Endothelial cell of umbilical vein (primary cell): ENCODE measurements around the gene PLEKHA6. TPM values are rescaled to one million over a fixed set of nuclear protein-coding genes. Genes with fewer than 3 reads are reported as not detected.

ENCODE experiments used
- BruUV-seq: library from RNA; stranded (reverse); fragments of 400-500 nt; replicated peaks from 2 replicates; lab custom pipeline; 2021; lab: Mats Ljungman, UMichigan
- CTCF ChIA-PET: fragments of 300-600, 350-600 bp; sonication (Branson Sonifier 250); formaldehyde crosslinking; loops from one replicate; lab custom pipeline; 2021; ENCODE audit warnings: antibody characterized with exemption, inconsistent platforms; lab: Charles Lee
- POLR2A ChIA-PET: fragments of 300-600, 350-600 bp; sonication (Branson Sonifier 250); formaldehyde crosslinking; loops from one replicate; lab custom pipeline; 2021; ENCODE audit warnings: antibody characterized with exemption, inconsistent platforms; lab: Charles Lee
- DNase-seq: peaks from one replicate; pipeline ENCODE4 v3.0.0-alpha.2; 2011; ENCODE audit warnings: low read depth, low spot score
- FAIRE-seq: peaks from 2 replicates; lab custom pipeline; 2011; peaks lifted over from hg19 to GRCh38; lab: Jason Lieb, UNC
- H2AFZ ChIP-seq: 2 replicates; pipeline ENCODE4 v1.6.0; 2012; ENCODE audit warnings: low read depth, low read length, control low read depth, inconsistent platforms
- H3K27ac ChIP-seq: 2 replicates; pipeline ENCODE4 v1.5.1; 2011; ENCODE audit warnings: low read depth, mild to moderate bottlenecking, control low read depth, low read length, moderate library complexity; ENCODE audit not compliant: insufficient read depth
- H3K27me3 ChIP-seq, 2 experiments: 2 replicates each; pipeline versions ENCODE4 v1.6.0 to v1.6.1; 2011; ENCODE audit warnings: low read length in 2 of 2, mixed read lengths in 1 of 2; ENCODE audit not compliant: control insufficient read depth in 2 of 2, insufficient read depth in 2 of 2
- H3K36me3 ChIP-seq, 2 experiments: 2 replicates in 1 of 2; 3 replicates in 1 of 2; pipeline ENCODE4 v1.5.1; 2011; ENCODE audit warnings: low read length in 2 of 2, mild to moderate bottlenecking in 1 of 2, moderate library complexity in 1 of 2; ENCODE audit not compliant: control insufficient read depth in 2 of 2, insufficient read depth in 2 of 2; ENCODE audit errors: extremely low read depth in 1 of 2
- H3K4me1 ChIP-seq: 3 replicates; pipeline ENCODE4 v1.5.1; 2011; ENCODE audit warnings: mild to moderate bottlenecking, low read length; ENCODE audit not compliant: control insufficient read depth, insufficient read depth; ENCODE audit errors: extremely low read depth
- H3K4me2 ChIP-seq: 2 replicates; pipeline ENCODE4 v1.6.1; 2011; ENCODE audit warnings: low read length, control low read depth, mixed read lengths; ENCODE audit not compliant: insufficient read depth
- H3K4me3 ChIP-seq, 3 experiments: fragments of 200-600 bp in 1 of 3; sonication (generic), shearing (Covaris generic) in 1 of 3; replicated peaks in 1 of 3; 2 replicates each; pipeline ENCODE4 v1.5.1; 2011 to 2016; ENCODE audit warnings: control low read depth in 3 of 3, low read length in 3 of 3, mild to moderate bottlenecking in 2 of 3, inconsistent platforms in 1 of 3, low read depth in 1 of 3, moderate library complexity in 1 of 3; ENCODE audit not compliant: insufficient read depth in 1 of 3
- H3K79me2 ChIP-seq: 2 replicates; pipeline ENCODE4 v1.6.0; 2012; ENCODE audit warnings: low read length, inconsistent platforms; ENCODE audit not compliant: control insufficient read depth, insufficient read depth
- H3K9ac ChIP-seq: replicated peaks from 2 replicates; pipeline ENCODE3; 2011; ENCODE audit warnings: low read length, control low read depth; ENCODE audit not compliant: insufficient read depth; ENCODE audit errors: extremely low read depth
- H3K9me1 ChIP-seq: replicated peaks from 3 replicates; pipeline ENCODE4 v1.6.0; 2011; ENCODE audit warnings: mild to moderate bottlenecking, low read length; ENCODE audit not compliant: control insufficient read depth, insufficient read depth; ENCODE audit errors: extremely low read depth
- H3K9me3 ChIP-seq: replicated peaks from 2 replicates; pipeline ENCODE4 v1.5.1; 2012; ENCODE audit warnings: low read length, inconsistent platforms; ENCODE audit not compliant: control insufficient read depth, insufficient read depth
- H4K20me1 ChIP-seq: replicated peaks from 2 replicates; pipeline ENCODE3; 2011; ENCODE audit warnings: mild to moderate bottlenecking, low read length; ENCODE audit not compliant: control insufficient read depth, insufficient read depth; ENCODE audit errors: extremely low read depth
- CTCF ChIP-seq, 2 donors: IDR thresholded peaks; 1 replicate in 1 of 2; 2 replicates in 1 of 2; pipeline ENCODE4 v1.5.1; 2011; ENCODE audit warnings: low read length in 2 of 2, mild to moderate bottlenecking in 2 of 2, moderate library complexity in 2 of 2, control low read depth in 1 of 2, inconsistent platforms in 1 of 2, low read depth in 1 of 2; ENCODE audit not compliant: insufficient read depth in 1 of 2; ENCODE audit errors: extremely low read depth in 1 of 2
- FOS ChIP-seq: IDR thresholded peaks from 2 replicates; pipeline ENCODE4 v1.6.1; 2011; ENCODE audit warnings: mild to moderate bottlenecking, low read length, moderate library complexity, borderline replicate concordance; ENCODE audit not compliant: insufficient read depth
- GATA2 ChIP-seq: IDR thresholded peaks from 2 replicates; pipeline ENCODE4 v1.7.0; 2011; ENCODE audit warnings: low read depth, mild to moderate bottlenecking, moderate library complexity, mixed read lengths, low read length; ENCODE audit not compliant: insufficient read length, insufficient read depth
- JUN ChIP-seq: IDR thresholded peaks from 2 replicates; pipeline ENCODE4 v1.6.1; 2011; ENCODE audit warnings: borderline replicate concordance, low read depth; ENCODE audit not compliant: insufficient read length, insufficient read depth
- MAX ChIP-seq: IDR thresholded peaks from 2 replicates; pipeline ENCODE4 v1.6.1; 2011; ENCODE audit not compliant: insufficient read depth, insufficient read length
- MYC ChIP-seq: IDR thresholded peaks from one replicate; pipeline ENCODE4 v1.6.1; 2011; ENCODE audit warnings: mild to moderate bottlenecking, low read depth, low read length
- POLR2A ChIP-seq: IDR thresholded peaks from 2 replicates; pipeline ENCODE4 v1.6.1; 2012; ENCODE audit warnings: low read depth, mild to moderate bottlenecking, control low read depth, low read length
- POLR2AphosphoS5 ChIP-seq: IDR thresholded peaks from 2 replicates; pipeline ENCODE4 v1.6.1; 2012; ENCODE audit warnings: low read depth, mild to moderate bottlenecking, control low read depth, low read length, moderate library complexity; ENCODE audit not compliant: insufficient read depth
- dilution Hi-C: fragments of 300-500 bp; cut with MboI; formaldehyde crosslinking; loops from one replicate; pipeline ENCODE4 v1.15.0; 2019; ENCODE audit warnings: low sequenced_read_pairs; ENCODE audit not compliant: extremely low pct_ligation_motif_present
- intact Hi-C: fragments of 100-400 bp; cut with micrococcal nuclease; formaldehyde crosslinking; loops from one replicate; pipeline ENCODE4 v1.10.0; 2022
- polyA plus RNA-seq, 4 experiments: library from polyadenylated mRNA; depleted of rRNA in 3 of 4; stranded (reverse) in 3 of 4; unstranded in 1 of 4; fragments of >200 nt; gene quantifications; 2 replicates each; pipeline versions ENCODE4 v1.2.1 to v1.2.3, GENCODE V29; 2011 to 2012; ENCODE audit warnings: missing spikeins in 1 of 4
- total RNA-seq: library from RNA; stranded (reverse); gene quantifications from 2 replicates; pipeline ENCODE4 v1.2.3, GENCODE V29; 2021

PLEKHA6 gene
- total and polyA plus RNA-seq, 2 donors (not counting 3 experiments of a cell fraction or from before 2014, with no cell fraction given) = 2.1 to 15.0 TPM

GRCh38 chr1:204172404-204173029 lies 187.2 kb downstream of the PLEKHA6 start:
- no peaks in the 10 kb centered on the region for H3K36me3 ChIP-seq
- no peaks in the 10 kb centered on the region for H3K9me1 ChIP-seq
- CTCF ChIA-PET = interaction anchor here (0.7 to 26.7 kb wide), 11 partner anchors 8 to 635 kb away, joined by 3 to 770 read pairs (median 3); partner anchors contain the start of genes ETNK2, GOLT1A and PLEKHA6
- no peak overlapping the region for H3K9ac ChIP-seq
- FAIRE-seq (no peak), DNase-seq (peak; percentile 13)
- peaks cover 23% of the 10 kb centered on the region for H3K4me1 ChIP-seq
- H4K20me1 ChIP-seq = no peaks in the 10 kb centered on the region
- dilution Hi-C loops = loop anchor here (25.0 kb wide), 1 partner anchor 165 kb away; no protein-coding TSS in a partner anchor
- no peaks in the 10 kb centered on the region for H3K79me2 ChIP-seq
- H3K9me3 ChIP-seq = peaks cover 3% of the 10 kb centered on the region
- intact Hi-C loops = loop anchor here (1.0 kb wide), 2 partner anchors 19 to 26 kb away; no protein-coding TSS in a partner anchor
- H3K4me2 ChIP-seq = no peak overlapping the region
- peak overlapping the region; percentile 54 for H2AFZ ChIP-seq
- TF ChIP-seq JUN = no peak
- TF ChIP-seq CTCF (IDR thresholded peaks at IDR 0.05; ENCODE audit: extremely low read depth in 1 of 2, insufficient read depth in 1 of 2, low read depth in 1 of 2, low read length in 2 of 2) = no peak
- no peak for TF ChIP-seq POLR2AphosphoS5
- no peak for TF ChIP-seq POLR2A
- no peak for TF ChIP-seq MYC
- TF ChIP-seq GATA2 = no peak
- no peak for TF ChIP-seq MAX
- no peak for TF ChIP-seq FOS
- POLR2A ChIA-PET = no interaction called here
- peak overlapping the region; percentile 48 for H3K27ac ChIP-seq
- no peaks in the 10 kb centered on the region for H3K27me3 ChIP-seq
- BruUV-seq = no TSS peak
- no peak overlapping the region for H3K4me3 ChIP-seq
